GM18526 (cell line): ENCODE results near the gene RABL6.

Experiments used
- POLR2A ChIP-seq: IDR thresholded peaks from 3 replicates; pipeline ENCODE4 v1.6.1; 2011; ENCODE audit not compliant: insufficient read length; ENCODE audit errors: extremely low read depth

Gene RABL6

DNA sequence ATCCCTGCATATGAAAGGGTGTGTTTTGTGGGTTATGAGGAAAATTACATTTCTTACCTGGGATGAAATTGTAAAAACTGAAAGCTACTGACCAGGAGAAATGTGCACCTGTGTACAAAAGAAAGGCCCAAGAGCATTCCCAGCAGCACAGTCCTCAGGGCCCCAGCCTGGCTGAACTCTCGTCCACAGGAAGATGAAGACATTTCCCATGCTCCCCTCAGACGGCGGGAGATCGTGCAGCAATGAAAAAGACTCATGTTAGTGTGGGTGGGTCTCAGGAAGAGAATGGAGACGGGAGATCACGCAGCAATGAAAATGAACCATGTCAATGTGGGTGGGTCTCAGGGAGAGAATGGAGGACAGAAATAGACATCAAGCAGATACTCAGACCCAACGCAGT, 30.8 kb upstream of the RABL6 start:
- no peak for TF ChIP-seq POLR2A

DNA sequence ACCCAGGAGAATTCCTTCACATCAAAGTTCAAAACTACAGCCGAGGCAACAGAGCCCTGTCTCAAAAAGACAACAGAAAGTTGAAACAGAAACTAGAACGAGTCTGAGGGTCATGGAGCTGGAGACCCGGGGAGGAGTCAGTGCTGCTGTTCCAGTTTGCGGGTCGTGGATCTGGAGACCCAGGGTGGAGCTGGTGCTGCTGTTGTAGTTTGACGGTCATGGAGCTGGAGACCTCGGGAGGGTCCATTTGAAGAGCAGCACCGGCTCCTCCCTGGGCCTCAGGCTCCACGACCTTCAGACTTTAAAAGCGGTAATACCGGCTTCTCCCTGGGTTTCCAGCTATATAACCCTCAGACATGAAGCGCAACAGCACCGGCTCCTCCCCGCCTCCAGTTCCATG, 30.4 kb upstream of the RABL6 start:
- TF ChIP-seq POLR2A: no peak

DNA sequence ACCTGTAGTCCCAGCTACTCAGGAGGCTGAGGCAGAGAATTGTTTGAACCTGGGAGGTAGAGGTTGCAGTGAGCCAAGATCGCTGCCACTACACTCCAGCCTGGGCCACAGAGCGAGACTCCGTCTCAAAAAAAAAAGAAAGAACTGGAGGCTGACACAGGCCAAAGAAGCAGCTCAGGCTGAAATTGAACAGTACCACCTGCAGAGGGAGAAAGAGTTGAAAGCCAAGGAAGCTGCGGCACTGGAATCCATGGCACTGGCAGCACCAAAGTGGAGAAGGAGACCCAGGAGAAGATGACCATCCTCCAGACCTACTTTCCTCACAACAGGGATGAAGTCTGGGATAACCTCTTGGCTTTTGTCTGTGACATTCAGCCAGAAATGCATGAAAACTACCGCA, 27.9 kb upstream of the RABL6 start:
- TF ChIP-seq POLR2A: no peak

DNA sequence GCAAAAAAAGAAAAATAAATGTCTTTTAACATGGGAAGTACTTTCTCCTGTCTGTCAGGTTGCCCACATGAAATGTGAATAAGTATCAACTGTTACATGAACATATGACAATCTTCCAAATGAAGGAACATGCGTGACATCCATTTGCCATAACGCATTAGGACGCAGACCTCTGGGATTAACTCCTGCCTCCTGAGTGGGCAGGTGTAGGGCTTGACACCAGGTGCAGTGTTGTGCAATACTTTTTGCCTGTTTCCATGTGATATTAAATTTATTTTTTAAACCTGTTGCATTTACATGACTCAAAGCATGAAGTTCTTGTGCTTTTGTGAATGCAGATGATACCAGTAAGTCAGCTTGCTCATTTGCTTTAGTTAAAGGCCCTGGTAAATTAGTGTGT, 25.3 kb upstream of the RABL6 start:
- no peak for TF ChIP-seq POLR2A

DNA sequence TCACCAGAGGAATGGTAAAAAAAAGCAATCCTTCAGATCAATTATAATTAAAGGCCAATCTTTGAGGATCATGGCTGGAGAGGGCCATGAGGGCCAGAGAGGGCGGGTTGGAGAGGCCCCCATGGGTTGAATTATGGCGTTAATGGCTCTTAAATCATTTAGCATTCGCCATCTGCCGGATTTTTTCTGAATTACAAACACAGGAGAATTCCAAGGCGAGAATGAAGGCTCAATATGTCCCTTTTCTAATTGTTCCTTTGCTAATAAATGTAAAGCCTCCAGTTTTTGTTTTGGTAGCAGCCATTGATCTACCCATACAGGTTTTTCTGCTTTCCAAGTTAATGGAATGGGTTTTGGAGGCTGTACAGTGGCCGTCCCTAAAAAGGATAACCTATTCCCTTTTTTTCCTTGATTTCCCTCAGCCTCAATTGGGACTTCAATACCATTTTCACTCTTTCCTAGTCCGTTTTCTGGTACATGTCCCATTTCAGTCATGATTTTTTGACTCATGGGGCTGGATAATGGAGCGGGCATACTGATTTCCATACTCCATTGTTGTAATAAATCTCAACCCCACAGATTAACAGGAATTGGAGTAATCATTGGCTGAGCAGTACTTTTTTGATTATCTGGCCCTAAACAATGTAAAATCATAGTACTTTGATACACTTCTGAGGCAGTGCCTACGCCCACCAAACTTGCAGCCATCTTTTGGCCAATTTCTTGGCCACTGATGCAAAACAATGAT, 23.3 kb upstream of the RABL6 start:
- no peak for TF ChIP-seq POLR2A

DNA sequence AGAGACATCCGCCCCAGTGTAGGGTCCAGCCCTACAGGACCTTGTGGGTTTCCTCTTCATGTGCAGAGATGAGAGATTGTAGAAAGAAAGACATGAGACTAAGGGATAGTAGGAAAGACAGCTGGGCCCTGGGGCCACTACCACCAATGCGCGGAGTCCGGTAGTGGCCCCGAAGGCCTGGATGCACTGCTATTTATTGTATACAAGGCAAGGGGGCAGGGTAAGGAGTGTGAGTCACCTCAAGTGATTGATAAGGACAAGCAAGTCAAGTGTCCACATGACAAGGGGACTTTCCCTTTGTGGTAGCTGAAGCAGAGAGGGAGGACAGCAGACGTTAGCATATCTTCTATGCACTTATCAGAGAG, 22.8 kb upstream of the RABL6 start:
- no peak for TF ChIP-seq POLR2A

DNA sequence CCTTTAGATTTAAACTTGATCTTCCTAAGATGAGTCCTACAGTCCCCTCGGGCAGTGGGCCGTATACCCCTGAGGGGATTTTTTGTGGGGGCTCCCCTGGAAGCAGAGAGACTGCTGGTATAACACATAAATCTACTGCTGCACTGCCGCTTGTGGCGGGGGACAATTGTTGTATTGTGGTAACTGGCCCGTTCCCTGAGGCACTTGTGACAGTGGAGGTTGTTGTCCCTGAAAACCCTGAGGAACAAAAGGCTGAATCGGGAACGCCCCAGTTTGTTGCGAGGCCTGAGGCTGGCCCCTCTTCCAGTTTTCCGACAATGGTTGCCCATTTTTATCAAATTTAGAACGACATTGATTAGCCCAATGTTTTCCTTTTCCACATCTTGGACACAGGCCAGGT, 21.3 kb upstream of the RABL6 start:
- TF ChIP-seq POLR2A: no peak

DNA sequence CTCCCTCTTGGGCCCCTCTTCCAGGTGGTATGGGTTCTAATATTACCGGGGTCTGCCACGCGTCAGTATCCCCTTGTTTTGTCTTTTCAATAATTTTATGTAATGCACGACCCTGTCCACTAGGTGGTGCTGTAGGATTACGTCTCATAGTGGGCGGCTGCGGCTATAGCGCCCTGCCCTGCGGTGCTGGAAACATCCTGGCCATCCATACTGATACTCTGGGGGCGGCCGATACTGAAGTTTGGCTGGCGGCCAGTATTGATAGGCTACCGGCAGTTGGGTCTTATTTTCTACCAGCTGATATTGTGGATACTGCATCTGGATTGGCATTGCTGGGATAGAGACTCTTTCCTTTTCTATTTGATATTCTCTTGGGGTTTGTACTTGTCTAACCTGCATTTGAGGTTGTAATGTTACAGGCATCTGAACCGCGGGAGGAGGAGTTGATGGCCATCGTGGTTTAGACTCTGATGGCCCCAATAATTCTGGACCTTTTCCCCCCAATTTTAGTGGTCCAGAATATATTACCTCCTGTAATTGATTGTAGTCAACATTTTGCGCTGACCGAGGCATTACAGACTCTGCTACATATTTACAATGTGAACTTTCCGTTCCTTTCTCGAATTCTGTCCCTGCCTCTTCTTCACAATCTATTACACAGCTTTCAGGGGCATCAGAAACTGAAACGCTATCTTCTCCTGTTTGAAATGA, 19.9 kb upstream of the RABL6 start:
- TF ChIP-seq POLR2A: no peak

DNA sequence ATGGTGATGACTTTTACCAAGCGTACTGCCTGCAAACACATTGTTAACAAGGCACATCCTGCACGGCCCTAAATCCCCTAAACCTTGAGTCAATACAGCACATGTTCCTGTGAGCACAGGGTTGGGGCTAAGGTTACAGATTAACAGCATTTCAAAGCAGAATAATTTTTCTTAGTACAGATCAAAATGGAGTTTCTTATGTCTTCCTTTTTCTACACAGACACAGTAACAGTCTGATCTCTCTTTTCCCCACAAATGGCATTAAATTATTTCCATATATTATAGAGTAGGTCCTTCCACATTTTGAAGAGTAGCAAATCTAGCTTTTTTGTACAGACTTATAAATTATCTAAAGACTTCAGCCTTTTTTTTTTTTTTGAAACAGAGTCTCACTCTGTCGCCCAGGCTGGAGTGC, 18.2 kb upstream of the RABL6 start:
- no peak for TF ChIP-seq POLR2A

DNA sequence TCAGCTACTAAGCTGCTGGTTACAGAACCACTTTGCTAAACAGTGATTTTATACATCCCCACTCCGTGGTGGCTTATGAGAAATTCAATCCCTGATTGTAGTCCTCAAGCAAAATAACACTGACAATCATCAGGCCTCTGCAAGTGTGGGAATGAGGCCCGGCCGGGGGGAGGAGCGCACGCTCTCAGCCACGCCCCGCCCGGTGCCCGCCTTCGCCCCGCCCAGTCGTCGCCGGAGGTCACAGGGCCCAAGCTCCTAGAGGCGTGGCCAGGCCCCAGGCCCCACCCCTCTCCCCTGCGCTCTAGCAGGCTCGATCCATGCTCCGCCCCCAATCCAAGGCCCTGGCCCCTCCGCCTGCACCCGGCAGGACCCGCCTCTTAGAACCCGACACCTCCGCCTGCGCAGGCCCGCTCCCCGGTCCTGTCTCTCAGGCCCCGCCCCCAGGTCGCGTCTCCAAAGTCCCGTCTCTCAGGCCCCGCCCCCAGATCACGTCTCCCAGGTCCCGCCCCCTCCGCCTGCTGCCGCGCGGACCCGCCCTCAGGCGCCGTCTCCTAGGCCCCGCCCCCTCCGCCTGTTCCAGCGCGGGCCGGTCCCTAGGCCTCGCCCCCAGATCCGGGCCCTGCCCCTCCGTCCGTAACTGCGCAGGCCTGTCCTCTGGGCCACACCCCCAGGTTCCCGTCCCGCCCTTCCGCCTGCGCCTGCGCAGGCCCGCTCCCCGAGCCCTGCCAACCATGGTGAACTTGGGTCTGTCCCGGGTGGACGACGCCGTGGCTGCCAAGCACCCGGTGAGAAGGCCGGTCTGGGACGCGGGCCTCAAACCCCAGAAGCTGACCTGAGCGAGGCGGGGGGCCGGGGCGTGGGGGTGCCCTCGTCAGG, 16.9 kb upstream of the RABL6 start, which contains the start of gene TMEM141:
Gene TMEM141 (plus strand): TSS at position 705 of the 876 bp plus-strand sequence. CDS start 27 bp downstream, at position 732.
- TF ChIP-seq POLR2A: peak; percentile 75

DNA sequence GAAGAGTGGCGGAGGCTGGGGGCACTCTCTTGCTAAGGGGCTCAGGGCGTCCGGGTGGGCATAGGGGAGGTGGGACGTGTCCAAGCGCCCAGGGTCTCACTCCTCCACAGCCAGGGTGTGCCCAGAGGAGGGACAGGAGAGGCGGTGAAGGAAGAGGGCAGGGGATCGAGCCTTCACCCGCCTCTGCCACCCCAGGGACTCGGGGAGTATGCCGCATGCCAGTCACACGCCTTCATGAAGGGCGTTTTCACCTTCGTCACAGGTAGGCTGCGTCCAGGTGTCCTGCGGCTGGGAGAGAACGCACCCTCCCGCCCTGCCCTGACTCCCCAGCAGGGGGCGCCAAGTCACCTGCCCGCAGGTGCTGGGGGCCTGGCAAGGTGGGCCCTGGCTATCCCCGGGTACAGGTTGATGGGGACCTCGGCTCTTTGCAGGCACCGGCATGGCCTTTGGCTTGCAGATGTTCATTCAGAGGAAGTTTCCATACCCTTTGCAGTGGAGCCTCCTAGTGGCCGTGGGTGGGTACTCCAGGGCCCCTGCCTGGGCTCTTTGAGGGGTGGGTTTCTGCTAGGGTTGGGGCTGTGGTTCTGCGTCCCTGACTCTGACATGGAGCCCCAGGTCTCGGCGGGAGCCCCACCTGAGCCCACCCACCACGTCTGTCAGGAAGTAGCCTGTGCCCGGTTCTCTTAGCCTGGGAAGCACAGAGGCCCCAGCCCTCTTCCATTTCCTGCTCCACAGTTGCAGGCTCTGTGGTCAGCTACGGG, 16.1 kb upstream of the RABL6 start:
- TF ChIP-seq POLR2A: no peak

DNA sequence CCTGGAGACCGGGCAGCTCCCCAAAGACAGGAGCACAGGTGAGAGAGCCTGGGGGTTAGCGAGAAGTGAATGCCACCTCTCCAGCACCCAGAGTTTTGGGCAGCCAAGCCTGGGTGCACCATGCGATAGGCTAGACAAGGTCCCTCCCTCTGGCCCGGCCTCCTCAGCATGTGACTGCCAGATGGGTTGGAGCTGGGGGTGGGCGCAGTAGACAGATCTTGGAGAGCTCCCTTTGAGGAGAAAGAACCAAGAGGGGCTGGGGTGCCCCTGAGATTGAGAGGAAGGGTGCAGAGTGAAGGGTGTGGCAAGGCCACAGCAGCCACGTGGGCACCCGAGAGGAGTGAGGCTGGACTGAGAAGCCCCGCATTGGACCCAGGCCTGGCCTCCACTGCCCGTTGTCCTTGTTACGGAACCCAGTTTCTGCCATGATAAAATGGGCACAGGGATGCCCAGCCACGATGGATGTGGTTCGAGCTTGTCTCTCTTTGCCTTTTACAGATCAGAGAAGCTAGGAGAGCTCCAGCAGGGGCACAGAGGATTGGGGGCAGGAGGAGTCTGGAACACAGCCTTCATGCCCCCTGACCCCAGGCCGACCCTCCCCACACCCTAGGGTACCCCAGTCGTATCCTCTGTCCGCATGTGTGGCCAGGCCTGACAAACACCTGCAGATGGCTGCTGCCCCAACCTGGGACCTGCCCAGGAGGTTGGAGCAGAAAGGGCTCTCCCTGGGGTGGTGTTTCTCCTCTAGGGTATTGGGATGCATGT, 15.2 kb upstream of the RABL6 start:
- no peak for TF ChIP-seq POLR2A

DNA sequence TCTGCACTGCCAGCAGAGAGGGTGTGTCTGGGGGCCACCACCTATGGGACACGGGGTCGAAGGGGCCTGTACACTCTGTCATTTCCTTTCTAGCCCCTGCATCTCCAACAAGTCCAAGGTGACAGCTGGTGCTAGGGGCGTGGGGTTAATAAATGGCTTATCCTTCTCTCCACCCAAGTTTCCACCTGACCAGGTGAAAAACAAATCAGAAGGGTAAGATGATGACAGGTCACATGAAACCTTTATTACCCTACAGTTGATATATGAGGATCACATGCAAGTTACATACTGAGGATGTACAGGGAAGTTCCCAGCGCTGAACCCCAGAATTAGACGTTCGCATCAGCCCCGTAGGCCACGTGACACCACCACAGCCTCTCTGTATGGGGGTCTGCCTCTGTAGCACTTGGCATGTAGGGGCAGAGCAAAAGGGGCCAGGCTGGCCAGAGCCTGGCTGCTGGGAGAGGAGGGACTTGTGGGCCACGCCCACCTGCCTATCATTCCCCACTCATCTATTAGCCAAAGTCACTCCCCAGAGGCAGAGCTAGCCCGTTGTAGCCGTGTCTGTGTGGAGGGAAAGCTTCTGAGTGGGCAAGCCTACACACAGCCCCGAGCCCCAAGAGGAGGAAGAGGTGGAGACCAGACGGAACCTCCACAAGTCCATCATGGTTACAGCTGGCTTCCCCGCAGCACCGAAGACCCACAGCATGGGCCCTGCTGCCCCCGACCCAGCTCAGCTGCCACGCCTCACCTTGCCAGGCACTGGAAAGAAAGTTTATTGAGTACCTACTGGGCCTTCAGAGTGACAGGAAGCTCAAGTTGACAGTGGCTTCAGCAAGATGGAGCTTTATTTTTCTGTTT, 14.4 kb upstream of the RABL6 start:
- no peak for TF ChIP-seq POLR2A

DNA sequence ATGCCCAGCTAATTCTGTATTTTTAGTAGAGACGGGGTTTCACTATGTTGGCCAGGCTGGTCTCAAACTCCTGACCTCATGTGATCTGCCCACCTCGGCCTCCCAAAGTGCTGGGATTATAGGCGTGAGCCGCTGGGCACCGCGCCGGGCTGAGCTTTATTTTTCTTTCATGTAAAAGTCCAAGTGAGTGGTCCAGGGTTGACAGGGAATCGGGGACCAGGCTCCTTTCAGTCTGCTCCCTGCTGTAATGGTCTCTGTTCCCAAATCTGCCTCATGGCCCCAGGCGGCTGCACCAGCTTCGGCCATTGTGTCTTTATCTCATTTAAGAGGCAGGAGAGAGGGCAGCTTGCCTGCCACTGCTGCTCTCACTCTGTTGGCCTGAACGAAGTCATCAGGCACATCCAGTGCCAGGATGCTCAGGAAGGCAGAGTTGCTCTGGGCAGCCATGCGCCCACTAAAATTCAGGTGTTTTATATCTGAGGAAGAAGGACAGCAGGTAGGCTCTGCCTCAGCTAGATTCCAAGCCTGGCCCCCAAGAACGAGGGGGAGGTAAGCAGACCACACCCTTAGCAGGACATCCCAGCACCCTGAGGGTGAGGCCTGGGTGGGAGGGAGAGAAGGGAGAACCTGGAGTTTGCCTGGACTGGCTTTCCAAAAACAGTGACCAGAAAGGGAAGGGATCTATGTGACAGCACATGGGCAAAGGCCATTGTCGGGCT, 13.3 kb upstream of the RABL6 start:
- TF ChIP-seq POLR2A: no peak
